GM23338 (cell line): Measurements from ENCODE around the gene TSHZ3. TPM values are rescaled to one million over a fixed set of nuclear protein-coding genes. Genes with fewer than 3 reads are reported as not detected.

Experiments
- ATAC-seq: fragments of 200-7000 bp; cut with Tn5 transposase; 3 replicates; pipeline ENCODE4 v1.9.1; 2020
- DNase-seq: peaks from one replicate; pipeline ENCODE4 v3.0.0-alpha.2; 2015; ENCODE audit warnings: low spot score
- H2AFZ ChIP-seq: fragments of 200-600 bp; sonication (generic); 2 replicates; pipeline ENCODE4 v1.8.0; 2016; ENCODE audit warnings: antibody characterized with exemption, mild to moderate bottlenecking, moderate library complexity
- H3F3A ChIP-seq: fragments of 200-600 bp; sonication (generic); replicated peaks from 2 replicates; pipeline ENCODE4 v1.8.0; 2017; ENCODE audit warnings: antibody characterized with exemption, mixed run types, low read depth
- H3K27ac ChIP-seq: fragments of 200-600 bp; sonication (generic); 2 replicates; pipeline ENCODE4 v1.6.1; 2016; ENCODE audit warnings: low read depth
- H3K27me3 ChIP-seq: fragments of 200-600 bp; sonication (generic); 2 replicates; pipeline ENCODE4 v1.8.0; 2016; ENCODE audit warnings: mild to moderate bottlenecking, mixed run types, moderate library complexity; ENCODE audit not compliant: insufficient read depth
- H3K36me3 ChIP-seq: fragments of 200-600 bp; sonication (generic); 2 replicates; pipeline ENCODE4 v1.8.0; 2016; ENCODE audit warnings: mild to moderate bottlenecking; ENCODE audit not compliant: insufficient read depth
- H3K4me1 ChIP-seq: fragments of 200-600 bp; sonication (generic); 2 replicates; pipeline ENCODE4 v1.8.0; 2016; ENCODE audit warnings: mild to moderate bottlenecking, moderate library complexity; ENCODE audit not compliant: insufficient read depth
- H3K4me2 ChIP-seq: fragments of 200-600 bp; sonication (generic); 2 replicates; pipeline ENCODE4 v1.7.1; 2017; ENCODE audit warnings: mixed run types
- H3K4me3 ChIP-seq: fragments of 200-600 bp; sonication (generic); 2 replicates; pipeline ENCODE4 v1.6.1; 2016; ENCODE audit warnings: mixed run types
- H3K79me2 ChIP-seq: fragments of 200-600 bp; sonication (generic); replicated peaks from 2 replicates; pipeline ENCODE4 v1.8.0; 2017; ENCODE audit warnings: mild to moderate bottlenecking; ENCODE audit not compliant: insufficient read depth
- H3K9me2 ChIP-seq: fragments of 200-600 bp; sonication (generic); 2 replicates; pipeline ENCODE4 v1.8.0; 2017; ENCODE audit not compliant: insufficient read depth
- H4K20me1 ChIP-seq: fragments of 200-600 bp; sonication (generic); replicated peaks from 2 replicates; pipeline ENCODE4 v1.8.0; 2017; ENCODE audit warnings: mild to moderate bottlenecking; ENCODE audit not compliant: insufficient read depth
- H3K27ac Mint-ChIP-seq: 2 replicates; pipeline ENCODE4 v1.8.0; 2020; ENCODE audit warnings: inconsistent platforms, mild to moderate bottlenecking, moderate library complexity, mixed read lengths
- H3K27me3 Mint-ChIP-seq: 3 replicates; pipeline ENCODE4 v1.8.0; 2022; ENCODE audit warnings: low read depth, mild to moderate bottlenecking, moderate library complexity, mixed read lengths, inconsistent platforms; ENCODE audit not compliant: insufficient read depth, poor library complexity
- H3K36me3 Mint-ChIP-seq: 3 replicates; pipeline ENCODE4 v1.8.0; 2021; ENCODE audit warnings: low read depth, mild to moderate bottlenecking, inconsistent platforms, moderate library complexity, mixed read lengths
- H3K4me1 Mint-ChIP-seq: 3 replicates; pipeline ENCODE4 v1.8.0; 2020; ENCODE audit warnings: mild to moderate bottlenecking, inconsistent platforms, mixed read lengths
- H3K4me3 Mint-ChIP-seq: 3 replicates; pipeline ENCODE4 v1.8.0; 2021; ENCODE audit warnings: moderate library complexity, mild to moderate bottlenecking, inconsistent platforms, mixed read lengths
- H3K9me3 Mint-ChIP-seq: 3 replicates; pipeline ENCODE4 v1.8.0; 2020; ENCODE audit warnings: moderate library complexity, mild to moderate bottlenecking, inconsistent platforms, mixed read lengths
- CREB1 ChIP-seq: fragments of 250-450 bp; sonication (Bioruptor Pico); IDR thresholded peaks from 2 replicates; pipeline ENCODE4 v1.5.0; 2020; ENCODE audit warnings: low read depth, mild to moderate bottlenecking, moderate library complexity
- CTCF ChIP-seq, 2 experiments: fragments of 200-600 bp in 1 of 2; sonication (generic) in 1 of 2; conservative IDR thresholded peaks; 2 replicates each; pipeline versions ENCODE4 v1.5.1 to v1.6.1; 2016 to 2017; ENCODE audit warnings: antibody characterized with exemption in 2 of 2, low read depth in 2 of 2, mild to moderate bottlenecking in 2 of 2, moderate library complexity in 1 of 2
- ETS1 ChIP-seq: IDR thresholded peaks from 2 replicates; pipeline ENCODE4 v1.6.1; 2016; ENCODE audit warnings: antibody characterized with exemption
- EZH2 ChIP-seq: fragments of 200-600 bp; sonication (generic); IDR thresholded peaks from one replicate; pipeline ENCODE4 v1.8.0; 2017; ENCODE audit warnings: antibody characterized with exemption, mild to moderate bottlenecking, low read depth; ENCODE audit not compliant: unreplicated experiment
- EZH2phosphoT487 ChIP-seq: fragments of 200-600 bp; sonication (generic); IDR thresholded peaks from one replicate; pipeline ENCODE4 v1.8.1; 2018; ENCODE audit warnings: antibody characterized with exemption; ENCODE audit not compliant: unreplicated experiment
- JUNB ChIP-seq: IDR thresholded peaks from one replicate; pipeline ENCODE4 v1.6.1; 2016; ENCODE audit warnings: antibody characterized with exemption; ENCODE audit not compliant: unreplicated experiment
- NANOG ChIP-seq: IDR thresholded peaks from 2 replicates; pipeline ENCODE4 v1.6.1; 2016; ENCODE audit warnings: antibody characterized with exemption, borderline replicate concordance
- POLR2AphosphoS5 ChIP-seq: IDR thresholded peaks from 2 replicates; pipeline ENCODE4 v1.6.1; 2016; ENCODE audit warnings: antibody characterized with exemption, low read depth
- REST ChIP-seq: IDR thresholded peaks from one replicate; pipeline ENCODE4 v1.6.1; 2018; ENCODE audit warnings: antibody characterized with exemption; ENCODE audit not compliant: unreplicated experiment
- STAT1 ChIP-seq: IDR thresholded peaks from one replicate; pipeline ENCODE4 v1.6.1; 2016; ENCODE audit warnings: antibody characterized with exemption; ENCODE audit not compliant: unreplicated experiment
- ZNF114 ChIP-seq: fragments of 250-450 bp; sonication (Bioruptor Pico); IDR thresholded peaks from 2 replicates; pipeline ENCODE4 v1.5.0; 2020; ENCODE audit warnings: mild to moderate bottlenecking, moderate library complexity
- ZNF331 ChIP-seq: fragments of 250-450 bp; sonication (Bioruptor Pico); IDR thresholded peaks from 2 replicates; pipeline ENCODE4 v1.5.0; 2020; ENCODE audit warnings: low read depth, mild to moderate bottlenecking, moderate library complexity
- ZNF462 ChIP-seq: fragments of 250-450 bp; sonication (Bioruptor Pico); IDR thresholded peaks from 2 replicates; pipeline ENCODE4 v1.5.0; 2020; ENCODE audit warnings: mild to moderate bottlenecking, moderate library complexity
- polyA plus RNA-seq: library from polyadenylated mRNA; unstranded; fragments of >200 nt; fragmentation: Nextera tagmentation; extraction: Ambion mirVana; gene quantifications from 2 replicates; pipeline ENCODE4 v1.2.1, GENCODE V29; 2016
- total RNA-seq: library from RNA; depleted of rRNA; stranded (reverse); fragments of >200 nt; shearing (Covaris generic); gene quantifications from 2 replicates; pipeline ENCODE4 v1.2.3, GENCODE V29; 2014

TSHZ3 gene
- total and polyA plus RNA-seq, 2 experiments from 2014 or later, result 3.8 to 8.9 TPM

- H3K4me3 Mint-ChIP-seq, result no peak overlapping the region; the same call in 2 of the 3 replicates
- no peak for TF ChIP-seq EZH2phosphoT487
- TF ChIP-seq REST, result no peak
- TF ChIP-seq JUNB, result no peak
- TF ChIP-seq ZNF331, result no peak
- TF ChIP-seq ZNF462 (CRISPR knock-in tag), result no peak
- TF ChIP-seq CTCF (conservative IDR thresholded peaks at IDR 0.05; ENCODE audit: low read depth in 2 of 2), result no peak
- TF ChIP-seq CREB1 (CRISPR knock-in tag), result no peak
- no peak for TF ChIP-seq POLR2AphosphoS5
- no peak for TF ChIP-seq NANOG
- TF ChIP-seq STAT1, result no peak
- no peak for TF ChIP-seq ETS1
- TF ChIP-seq ZNF114 (CRISPR knock-in tag), result no peak
- TF ChIP-seq EZH2, result no peak
- Histone ChIP-seq H3K4me1 (peaks cover 42% of the 10 kb centered on the region), H3K4me3 (no peak overlapping the region), H3K4me2 (0 out of 2 replicates have a peak overlapping the region, but pooled peaks have one; percentile 44), H3K36me3 (no peaks in the 10 kb centered on the region), H3K27ac (no peak overlapping the region), H3K9me2 (no peaks in the 10 kb centered on the region), H2AFZ (no peak overlapping the region), H3K27me3 (peaks cover 30% of the 10 kb centered on the region), H3F3A (no peaks in the 10 kb centered on the region; the same call in 1 of the 2 replicates), H4K20me1 (peaks cover 23% of the 10 kb centered on the region), H3K79me2 (peaks cover 85% of the 10 kb centered on the region)
- no peaks in the 10 kb centered on the region; the same call in 2 of the 3 replicates for H3K36me3 Mint-ChIP-seq
- H3K4me1 Mint-ChIP-seq, result peaks cover 66% of the 10 kb centered on the region
- H3K27ac Mint-ChIP-seq, result no peak overlapping the region
- H3K9me3 Mint-ChIP-seq, result peaks cover 3% of the 10 kb centered on the region; the same call in 2 of the 3 replicates
- ATAC-seq, result peak; percentile 27
- DNase-seq, result peak; percentile 49
- peaks cover 26% of the 10 kb centered on the region for H3K27me3 Mint-ChIP-seq
Measured at GRCh38 chr19:31344403-31344802, 4.8 kb downstream of the TSHZ3 start.
